Fibroblast of skin of abdomen (primary cell): Measurements from ENCODE around the gene FMNL3.
A peak's percentile ranks its signal among the peaks of the same experiment; 100 is the strongest.

Experiments
- DNase-seq: peaks from one replicate; pipeline ENCODE4 v3.0.0-alpha.2; 2013

FMNL3 gene

GRCh38 chr12:49673446-49674317, 33.5 kb downstream of the FMNL3 start:
- peak; percentile 94 for DNase-seq

- DNase-seq = no peak
Measured at GRCh38 chr12:49672301-49673217, 34.6 kb downstream of the FMNL3 start.

GRCh38 chr12:49671031-49671765, 36.0 kb downstream of the FMNL3 start:
- no peak for DNase-seq

- DNase-seq = no peak
Measured at GRCh38 chr12:49669796-49670195, 37.4 kb downstream of the FMNL3 start.

GRCh38 chr12:49667325-49668090, 39.7 kb downstream of the FMNL3 start:
- peak; percentile 48 for DNase-seq

- no peak for DNase-seq
Measured at GRCh38 chr12:49666176-49666575, 41.0 kb downstream of the FMNL3 start.

GRCh38 chr12:49665384-49665783, 41.8 kb downstream of the FMNL3 start:
- DNase-seq = peak; percentile 47

GRCh38 chr12:49664591-49665239, 42.5 kb downstream of the FMNL3 start:
- DNase-seq = no peak

- no peak for DNase-seq
Measured at GRCh38 chr12:49664167-49664566, 43.0 kb downstream of the FMNL3 start.

GRCh38 chr12:49662998-49663843, 44.0 kb downstream of the FMNL3 start:
- DNase-seq = peak; percentile 89

GRCh38 chr12:49661746-49662145, 45.5 kb downstream of the FMNL3 start:
- no peak for DNase-seq

- DNase-seq = no peak
Measured at GRCh38 chr12:49661191-49661590, 46.0 kb downstream of the FMNL3 start.

- DNase-seq = no peak
Measured at GRCh38 chr12:49659753-49660152, 47.5 kb downstream of the FMNL3 start.

- DNase-seq = no peak
Measured at GRCh38 chr12:49658276-49658675, 48.9 kb downstream of the FMNL3 start.

GRCh38 chr12:49655595-49656236, 51.5 kb downstream of the FMNL3 start:
- no peak for DNase-seq

- DNase-seq = no peak
Measured at GRCh38 chr12:49654715-49655114, 52.5 kb downstream of the FMNL3 start.

- DNase-seq = no peak
Measured at GRCh38 chr12:49652921-49653520, 54.2 kb downstream of the FMNL3 start.

- no peak for DNase-seq
Measured at GRCh38 chr12:49651855-49652254, 55.4 kb downstream of the FMNL3 start.

- no peak for DNase-seq
Measured at GRCh38 chr12:49649892-49650291, 57.3 kb downstream of the FMNL3 start.
